PFSK-1 (cell line): ENCODE data around the gene MESP1.

Experiments used
- FOXP2 ChIP-seq: optimal IDR thresholded peaks from 2 replicates; pipeline ENCODE3; 2011; ENCODE audit warnings: borderline replicate concordance, control low read depth, inconsistent platforms; ENCODE audit not compliant: insufficient read depth; ENCODE audit errors: extremely low read length, extremely low read depth
- POLR2AphosphoS5 ChIP-seq: IDR thresholded peaks from 2 replicates; pipeline ENCODE4 v1.6.1; 2012; ENCODE audit warnings: low read depth, mild to moderate bottlenecking, control low read depth, low read length, moderate library complexity
- REST ChIP-seq, 2 experiments: IDR thresholded peaks; 2 replicates each; pipeline versions ENCODE4 v1.6.1 to v1.8.0; 2011 to 2012; ENCODE audit warnings: low read depth in 2 of 2, low read length in 2 of 2, control low read depth in 1 of 2, inconsistent platforms in 1 of 2, mild to moderate bottlenecking in 1 of 2, moderate library complexity in 1 of 2; ENCODE audit not compliant: insufficient read depth in 1 of 2
- SIN3A ChIP-seq: IDR thresholded peaks from 2 replicates; pipeline ENCODE4 v1.6.1; 2012; ENCODE audit warnings: mild to moderate bottlenecking, low read length, moderate library complexity, borderline replicate concordance; ENCODE audit not compliant: insufficient read depth
- TAF1 ChIP-seq: IDR thresholded peaks from 2 replicates; pipeline ENCODE4 v1.6.1; 2012; ENCODE audit warnings: low read length, control low read depth, borderline replicate concordance; ENCODE audit not compliant: insufficient read depth

Gene MESP1

GRCh38 chr15:89795996-89796395 lies 44.9 kb upstream of the MESP1 start:
- no peak for TF ChIP-seq POLR2AphosphoS5
- no peak for TF ChIP-seq SIN3A
- TF ChIP-seq FOXP2 = no peak
- no peak for TF ChIP-seq REST (IDR thresholded peaks at IDR 0.05; ENCODE audit: insufficient read depth in 1 of 2, low read depth in 2 of 2, low read length in 2 of 2)
- TF ChIP-seq TAF1 = no peak

- TF ChIP-seq SIN3A (no peak), POLR2AphosphoS5 (no peak), REST (IDR thresholded peaks at IDR 0.05; ENCODE audit: insufficient read depth in 1 of 2, low read depth in 2 of 2, low read length in 2 of 2) (no peak), FOXP2 (no peak), TAF1 (no peak)
Measured at GRCh38 chr15:89794627-89795241, 43.7 kb upstream of the MESP1 start.

GRCh38 chr15:89792106-89792805 lies 41.2 kb upstream of the MESP1 start:
- TF ChIP-seq REST (IDR thresholded peaks at IDR 0.05; ENCODE audit: insufficient read depth in 1 of 2, low read depth in 2 of 2, low read length in 2 of 2) = no peak
- TF ChIP-seq FOXP2 = no peak
- TF ChIP-seq POLR2AphosphoS5 = no peak
- no peak for TF ChIP-seq SIN3A
- TF ChIP-seq TAF1 = no peak

DNA sequence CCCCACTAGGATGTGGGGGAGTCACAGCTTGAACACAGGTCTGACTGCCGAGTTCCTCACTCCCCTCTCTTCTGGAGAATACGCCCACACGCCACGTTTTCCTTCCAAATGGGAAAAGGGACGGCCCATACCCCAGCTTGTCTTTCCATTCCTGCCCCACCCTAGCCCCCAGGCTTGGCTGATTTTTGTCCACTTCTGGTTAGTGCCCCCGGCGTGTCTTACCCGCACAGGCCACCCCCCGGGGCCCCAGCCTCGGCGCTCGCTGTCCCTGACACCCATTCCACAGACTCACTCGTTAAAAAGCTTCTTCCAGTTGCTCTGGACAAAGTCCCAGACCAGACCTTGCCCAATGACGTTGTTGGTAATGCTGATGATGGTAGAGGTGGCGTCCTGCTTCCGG lies 39.6 kb upstream of the MESP1 start:
- TF ChIP-seq POLR2AphosphoS5 (no peak), TAF1 (no peak), SIN3A (no peak)

DNA sequence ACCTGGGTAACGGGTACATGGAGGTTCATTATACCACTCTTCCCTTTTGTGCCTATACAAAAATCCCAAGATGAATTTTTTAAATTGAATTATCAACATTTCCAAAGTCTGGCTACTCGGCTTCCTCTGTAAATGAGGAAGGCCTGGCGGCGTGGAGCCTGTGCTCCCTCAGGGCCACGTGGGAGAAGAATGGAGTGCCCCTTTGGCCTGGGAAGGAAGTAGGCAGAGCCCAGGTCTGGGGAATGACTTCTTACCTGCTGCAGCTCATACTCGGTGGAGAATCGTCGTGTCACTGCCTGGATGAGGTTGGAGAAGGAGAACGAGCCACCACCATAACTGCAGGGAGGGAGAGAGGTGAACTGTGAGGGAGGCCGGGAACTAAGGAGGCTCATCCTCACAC lies 39.2 kb upstream of the MESP1 start:
- no peak for TF ChIP-seq REST (IDR thresholded peaks at IDR 0.05; ENCODE audit: insufficient read depth in 1 of 2, low read depth in 2 of 2, low read length in 2 of 2)
- TF ChIP-seq TAF1 = no peak
- TF ChIP-seq SIN3A = no peak
- TF ChIP-seq FOXP2 = no peak
- TF ChIP-seq POLR2AphosphoS5 = no peak
